ENCODE measurements around the gene KAZALD1. TPM values are rescaled to one million over a fixed set of nuclear protein-coding genes. Genes with fewer than 3 reads are reported as not detected.

KAZALD1 gene
- total and polyA plus RNA-seq, 4 donors: 4.1 to 12.1 (median 7.4) TPM

- Histone ChIP-seq H3K36me3 (ENCODE audit: control insufficient read depth in 4 of 4, insufficient read depth in 4 of 4, low read length in 4 of 4) (no peaks in the 10 kb centered on the region), H3K27me3 (ENCODE audit: control insufficient read depth in 3 of 3, insufficient read depth in 3 of 3, low read length in 2 of 3) (peaks cover 2 to 14% (median 7%) of the 10 kb centered on the region in 3 donors), H3K27ac (ENCODE audit: low read depth in 1 of 2, low read length in 1 of 2) (no peak overlapping the region), H3K9me3 (ENCODE audit: control insufficient read depth in 4 of 4, insufficient read depth in 3 of 4, low read length in 3 of 4) (no peaks in the 10 kb centered on the region), H3K9ac (ENCODE audit: insufficient read depth in 1 of 2, low read length in 2 of 2) (no peak overlapping the region), H3K4me3 (no peak overlapping the region), H3K4me1 (ENCODE audit: control insufficient read depth in 5 of 5, insufficient read depth in 5 of 5, low read length in 5 of 5) (peaks cover 0 to 10% (median 0%) of the 10 kb centered on the region in 5 donors)
- 29 to 39% methylated on average over 2 of the region's 2 CpGs for WGBS, 2 donors
- ATAC-seq (ENCODE audit: insufficient read depth, low FRiP score): no peak
- TF ChIP-seq CTCF (IDR thresholded peaks at IDR 0.05; ENCODE audit: control extremely low read depth, extremely low read depth): no peak
- DNase-seq: no peak
These were observed 42.4 kb upstream of the KAZALD1 start for GRCh38 chr10:101019440-101019703.

GRCh38 chr10:101020427-101021075 lies 41.2 kb upstream of the KAZALD1 start:
- DNase-seq: no peak
- 84 to 86% methylated on average over 10 of the region's 10 CpGs for WGBS, 2 donors
- Histone ChIP-seq H3K9ac (ENCODE audit: insufficient read depth in 1 of 2, low read length in 2 of 2) (no peak overlapping the region), H3K9me3 (ENCODE audit: control insufficient read depth in 4 of 4, insufficient read depth in 3 of 4, low read length in 3 of 4) (no peaks in the 10 kb centered on the region), H3K36me3 (ENCODE audit: control insufficient read depth in 4 of 4, insufficient read depth in 4 of 4, low read length in 4 of 4) (no peaks in the 10 kb centered on the region), H3K4me1 (ENCODE audit: control insufficient read depth in 5 of 5, insufficient read depth in 5 of 5, low read length in 5 of 5) (peaks cover 0 to 10% (median 0%) of the 10 kb centered on the region in 5 donors), H3K4me3 (no peak overlapping the region), H3K27ac (ENCODE audit: low read depth in 1 of 2, low read length in 1 of 2) (no peak overlapping the region), H3K27me3 (ENCODE audit: control insufficient read depth in 3 of 3, insufficient read depth in 3 of 3, low read length in 2 of 3) (peaks cover 2 to 14% (median 7%) of the 10 kb centered on the region in 3 donors)
- no peak for ATAC-seq (ENCODE audit: insufficient read depth, low FRiP score)
- no peak for TF ChIP-seq CTCF (IDR thresholded peaks at IDR 0.05; ENCODE audit: control extremely low read depth, extremely low read depth)

GRCh38 chr10:101021239-101021638 lies 40.5 kb upstream of the KAZALD1 start:
- Histone ChIP-seq H3K27ac (ENCODE audit: low read depth in 1 of 2, low read length in 1 of 2) (no peak overlapping the region), H3K9me3 (ENCODE audit: control insufficient read depth in 4 of 4, insufficient read depth in 3 of 4, low read length in 3 of 4) (no peaks in the 10 kb centered on the region), H3K27me3 (ENCODE audit: control insufficient read depth in 3 of 3, insufficient read depth in 3 of 3, low read length in 2 of 3) (peaks cover 2 to 14% (median 7%) of the 10 kb centered on the region in 3 donors), H3K9ac (ENCODE audit: insufficient read depth in 1 of 2, low read length in 2 of 2) (no peak overlapping the region), H3K36me3 (ENCODE audit: control insufficient read depth in 4 of 4, insufficient read depth in 4 of 4, low read length in 4 of 4) (no peaks in the 10 kb centered on the region), H3K4me1 (ENCODE audit: control insufficient read depth in 5 of 5, insufficient read depth in 5 of 5, low read length in 5 of 5) (peaks cover 0 to 10% (median 0%) of the 10 kb centered on the region in 5 donors), H3K4me3 (no peak overlapping the region)
- no peak for ATAC-seq (ENCODE audit: insufficient read depth, low FRiP score)
- no peak for DNase-seq
- 90 to 99% methylated on average over 4 of the region's 4 CpGs for WGBS, 2 donors
- TF ChIP-seq CTCF (IDR thresholded peaks at IDR 0.05; ENCODE audit: control extremely low read depth, extremely low read depth): no peak
